ENCODE data around the gene BUD13.
A peak's percentile ranks its signal among the peaks of the same experiment; 100 is the strongest.

BUD13 gene

GRCh38 chr11:116792869-116793771 lies 20.3 kb upstream of the BUD13 start:
- Histone ChIP-seq H3K36me3 (ENCODE audit: control insufficient read depth, insufficient read depth, low read length) (no peaks in the 10 kb centered on the region), H3K4me1 (ENCODE audit: control insufficient read depth, insufficient read depth, low read length) (peaks cover 9% of the 10 kb centered on the region), H3K9me3 (ENCODE audit: control insufficient read depth, low read length) (no peaks in the 10 kb centered on the region), H3K27me3 (ENCODE audit: control insufficient read depth, insufficient read depth, low read length, poor library complexity, severe bottlenecking) (peaks cover 18% of the 10 kb centered on the region), H3K4me3 (ENCODE audit: insufficient read depth, low read depth, low read length) (no peak overlapping the region), H3K27ac (ENCODE audit: insufficient read depth, low read depth, low read length, poor library complexity, severe bottlenecking) (no peak overlapping the region)
- WGBS, 2 experiments: 73 to 74% methylated on average over 8 of the region's 8 CpGs

GRCh38 chr11:116792144-116792868 lies 19.5 kb upstream of the BUD13 start:
- Histone ChIP-seq H3K9me3 (ENCODE audit: control insufficient read depth, low read length) (no peaks in the 10 kb centered on the region), H3K27me3 (ENCODE audit: control insufficient read depth, insufficient read depth, low read length, poor library complexity, severe bottlenecking) (peaks cover 18% of the 10 kb centered on the region), H3K36me3 (ENCODE audit: control insufficient read depth, insufficient read depth, low read length) (no peaks in the 10 kb centered on the region), H3K4me3 (ENCODE audit: insufficient read depth, low read depth, low read length) (no peak overlapping the region), H3K4me1 (ENCODE audit: control insufficient read depth, insufficient read depth, low read length) (peaks cover 9% of the 10 kb centered on the region), H3K27ac (ENCODE audit: insufficient read depth, low read depth, low read length, poor library complexity, severe bottlenecking) (no peak overlapping the region)
- 76 to 79% methylated on average over 8 of the region's 8 CpGs for WGBS, 2 experiments

- peaks cover 18% of the 10 kb centered on the region for H3K27me3 ChIP-seq (ENCODE audit: control insufficient read depth, insufficient read depth, low read length, poor library complexity, severe bottlenecking)
- no peak within 1 kb of the TSS for H3K27ac ChIP-seq (ENCODE audit: insufficient read depth, low read depth, low read length, poor library complexity, severe bottlenecking)
- H3K4me1 ChIP-seq (ENCODE audit: control insufficient read depth, insufficient read depth, low read length): peaks cover 11% of the 10 kb centered on the region
- H3K9me3 ChIP-seq (ENCODE audit: control insufficient read depth, low read length): no peaks in the 10 kb centered on the region
- H3K4me3 ChIP-seq (ENCODE audit: insufficient read depth, low read depth, low read length): no peak within 1 kb of the TSS
- no peaks in the 10 kb centered on the region for H3K36me3 ChIP-seq (ENCODE audit: control insufficient read depth, insufficient read depth, low read length)
- WGBS, 2 experiments: 91 to 95% methylated on average over 7 of the region's 7 CpGs
Observed at GRCh38 chr11:116791813-116792143, 19.0 kb upstream of the BUD13 start, which contains the start of gene APOA5. Gene APOA5, minus strand, starts transcription at chr11:116791879. Its CDS starts 19 bp downstream, at chr11:116791860.

GRCh38 chr11:116791002-116791812 lies 18.4 kb upstream of the BUD13 start:
- Histone ChIP-seq H3K4me1 (ENCODE audit: control insufficient read depth, insufficient read depth, low read length) (peaks cover 13% of the 10 kb centered on the region), H3K36me3 (ENCODE audit: control insufficient read depth, insufficient read depth, low read length) (no peaks in the 10 kb centered on the region), H3K27ac (ENCODE audit: insufficient read depth, low read depth, low read length, poor library complexity, severe bottlenecking) (no peak overlapping the region), H3K27me3 (ENCODE audit: control insufficient read depth, insufficient read depth, low read length, poor library complexity, severe bottlenecking) (peaks cover 18% of the 10 kb centered on the region), H3K4me3 (ENCODE audit: insufficient read depth, low read depth, low read length) (no peak overlapping the region), H3K9me3 (ENCODE audit: control insufficient read depth, low read length) (no peaks in the 10 kb centered on the region)
- WGBS, 2 experiments: 37 to 40% methylated on average over 31 of the region's 31 CpGs

GRCh38 chr11:116790167-116791001 lies 17.6 kb upstream of the BUD13 start:
- H3K27ac ChIP-seq (ENCODE audit: insufficient read depth, low read depth, low read length, poor library complexity, severe bottlenecking): no peak overlapping the region
- H3K4me1 ChIP-seq (ENCODE audit: control insufficient read depth, insufficient read depth, low read length): peaks cover 13% of the 10 kb centered on the region
- peaks cover 4% of the 10 kb centered on the region for H3K36me3 ChIP-seq (ENCODE audit: control insufficient read depth, insufficient read depth, low read length)
- H3K27me3 ChIP-seq (ENCODE audit: control insufficient read depth, insufficient read depth, low read length, poor library complexity, severe bottlenecking): peaks cover 18% of the 10 kb centered on the region
- H3K4me3 ChIP-seq (ENCODE audit: insufficient read depth, low read depth, low read length): no peak overlapping the region
- no peaks in the 10 kb centered on the region for H3K9me3 ChIP-seq (ENCODE audit: control insufficient read depth, low read length)
- 94% methylated on average over 53 of the region's 53 CpGs for WGBS, 2 experiments

- H3K27ac ChIP-seq (ENCODE audit: insufficient read depth, low read depth, low read length, poor library complexity, severe bottlenecking): no peak overlapping the region
Observed at GRCh38 chr11:116788975-116789374, 16.2 kb upstream of the BUD13 start.

GRCh38 chr11:116788534-116788933 lies 15.7 kb upstream of the BUD13 start:
- no peak overlapping the region for H3K27ac ChIP-seq (ENCODE audit: insufficient read depth, low read depth, low read length, poor library complexity, severe bottlenecking)
- H3K9me3 ChIP-seq (ENCODE audit: control insufficient read depth, low read length): no peaks in the 10 kb centered on the region
- H3K4me3 ChIP-seq (ENCODE audit: insufficient read depth, low read depth, low read length): peak overlapping the region; percentile 66
- WGBS, 2 experiments: 71 to 91% methylated on average over 4 of the region's 4 CpGs
- H3K27me3 ChIP-seq (ENCODE audit: control insufficient read depth, insufficient read depth, low read length, poor library complexity, severe bottlenecking): peaks cover 18% of the 10 kb centered on the region
- peaks cover 23% of the 10 kb centered on the region for H3K36me3 ChIP-seq (ENCODE audit: control insufficient read depth, insufficient read depth, low read length)
- peaks cover 13% of the 10 kb centered on the region for H3K4me1 ChIP-seq (ENCODE audit: control insufficient read depth, insufficient read depth, low read length)

More at GRCh38 chr11:116788975-116789374, 16.2 kb upstream of the BUD13 start:
- Histone ChIP-seq H3K27me3 (ENCODE audit: control insufficient read depth, insufficient read depth, low read length, poor library complexity, severe bottlenecking) (peaks cover 18% of the 10 kb centered on the region), H3K4me1 (ENCODE audit: control insufficient read depth, insufficient read depth, low read length) (peaks cover 13% of the 10 kb centered on the region), H3K9me3 (ENCODE audit: control insufficient read depth, low read length) (no peaks in the 10 kb centered on the region), H3K4me3 (ENCODE audit: insufficient read depth, low read depth, low read length) (no peak overlapping the region), H3K36me3 (ENCODE audit: control insufficient read depth, insufficient read depth, low read length) (peaks cover 18% of the 10 kb centered on the region)
- 89 to 91% methylated on average over 4 of the region's 4 CpGs for WGBS, 2 experiments

GRCh38 chr11:116787786-116788486 lies 15.1 kb upstream of the BUD13 start, which contains the start of gene ZPR1:
Gene ZPR1, minus strand, starts transcription at chr11:116788023. Its CDS starts 33 bp downstream, at chr11:116787990.
- H3K27me3 ChIP-seq (ENCODE audit: control insufficient read depth, insufficient read depth, low read length, poor library complexity, severe bottlenecking): peaks cover 18% of the 10 kb centered on the region

GRCh38 chr11:116787436-116787785 lies 14.6 kb upstream of the BUD13 start:
- peaks cover 33% of the 10 kb centered on the region for H3K36me3 ChIP-seq (ENCODE audit: control insufficient read depth, insufficient read depth, low read length)
- no peak overlapping the region for H3K27ac ChIP-seq (ENCODE audit: insufficient read depth, low read depth, low read length, poor library complexity, severe bottlenecking)
- H3K9me3 ChIP-seq (ENCODE audit: control insufficient read depth, low read length): no peaks in the 10 kb centered on the region
- H3K4me1 ChIP-seq (ENCODE audit: control insufficient read depth, insufficient read depth, low read length): peaks cover 13% of the 10 kb centered on the region
- peak overlapping the region; percentile 66 for H3K4me3 ChIP-seq (ENCODE audit: insufficient read depth, low read depth, low read length)
- 1% methylated on average over 15 of the region's 15 CpGs for WGBS, 2 experiments
- H3K27me3 ChIP-seq (ENCODE audit: control insufficient read depth, insufficient read depth, low read length, poor library complexity, severe bottlenecking): peaks cover 18% of the 10 kb centered on the region

More at GRCh38 chr11:116787786-116788486, 15.1 kb upstream of the BUD13 start, which contains the start of gene ZPR1:
- H3K4me1 ChIP-seq (ENCODE audit: control insufficient read depth, insufficient read depth, low read length): peaks cover 13% of the 10 kb centered on the region
- peak within 1 kb of the TSS; percentile 66 for H3K4me3 ChIP-seq (ENCODE audit: insufficient read depth, low read depth, low read length)
- H3K27ac ChIP-seq (ENCODE audit: insufficient read depth, low read depth, low read length, poor library complexity, severe bottlenecking): no peak within 1 kb of the TSS
- WGBS, 2 experiments: 0% methylated on average over 56 of the region's 56 CpGs
- peaks cover 28% of the 10 kb centered on the region for H3K36me3 ChIP-seq (ENCODE audit: control insufficient read depth, insufficient read depth, low read length)
- H3K9me3 ChIP-seq (ENCODE audit: control insufficient read depth, low read length): no peaks in the 10 kb centered on the region
